GM19023 (cell line): ENCODE measurements around the gene CEP41.

ENCODE experiments used
- ATAC-seq: cut with Tn5 transposase; IDR thresholded peaks from one replicate; pipeline ENCODE4 v1.9.1; 2021; ENCODE audit warnings: mild to moderate bottlenecking, moderate library complexity; ENCODE audit not compliant: unreplicated experiment

CEP41 gene, protein sequence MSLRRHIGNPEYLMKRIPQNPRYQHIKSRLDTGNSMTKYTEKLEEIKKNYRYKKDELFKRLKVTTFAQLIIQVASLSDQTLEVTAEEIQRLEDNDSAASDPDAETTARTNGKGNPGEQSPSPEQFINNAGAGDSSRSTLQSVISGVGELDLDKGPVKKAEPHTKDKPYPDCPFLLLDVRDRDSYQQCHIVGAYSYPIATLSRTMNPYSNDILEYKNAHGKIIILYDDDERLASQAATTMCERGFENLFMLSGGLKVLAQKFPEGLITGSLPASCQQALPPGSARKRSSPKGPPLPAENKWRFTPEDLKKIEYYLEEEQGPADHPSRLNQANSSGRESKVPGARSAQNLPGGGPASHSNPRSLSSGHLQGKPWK

DNA sequence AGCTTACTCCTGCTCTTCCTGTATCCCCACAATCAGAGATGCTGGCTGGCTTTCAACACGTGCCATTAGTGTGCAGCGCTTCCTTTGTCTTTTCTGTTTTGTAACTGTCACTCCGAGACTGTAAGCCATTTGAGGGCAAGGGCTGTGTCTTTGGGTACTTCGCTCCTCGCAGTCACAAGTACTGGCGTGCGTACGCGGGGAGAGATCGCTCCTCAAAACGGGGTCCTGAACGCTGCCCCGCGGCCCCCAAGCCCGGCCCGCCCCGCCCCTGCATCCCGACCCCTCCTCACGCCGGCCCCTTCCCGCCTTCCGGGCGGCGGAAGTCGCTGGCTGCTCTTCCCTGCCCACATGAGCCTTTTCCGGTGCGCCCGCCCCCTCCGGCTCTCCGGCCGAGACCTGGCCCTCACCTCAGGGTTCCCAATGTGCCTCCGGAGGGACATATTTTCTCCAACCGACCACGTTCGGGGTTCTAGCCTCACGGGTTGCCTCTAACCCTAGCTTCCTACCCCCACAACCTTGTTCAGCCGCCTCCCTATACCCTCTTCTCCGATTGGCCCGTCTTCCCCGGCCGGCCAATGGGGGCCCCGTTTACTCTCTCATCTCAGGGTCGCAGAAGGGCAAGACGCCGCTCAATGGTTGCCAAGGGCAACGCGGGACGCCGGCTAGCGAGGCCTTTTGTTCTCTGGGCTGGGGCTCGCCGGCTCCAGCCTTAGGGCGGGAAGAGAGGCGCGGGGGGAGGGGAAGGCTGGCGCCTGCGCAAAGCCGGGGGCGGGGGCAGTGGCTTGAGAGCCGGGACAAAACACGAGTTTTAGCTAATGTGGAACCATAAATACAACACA lies at the start of gene CEP41:
Gene CEP41, minus strand, starts transcription at position 490 of the 839 bp plus-strand sequence. Its CDS starts 50 bp downstream, at position 440.
- ATAC-seq = peak; percentile 99

DNA sequence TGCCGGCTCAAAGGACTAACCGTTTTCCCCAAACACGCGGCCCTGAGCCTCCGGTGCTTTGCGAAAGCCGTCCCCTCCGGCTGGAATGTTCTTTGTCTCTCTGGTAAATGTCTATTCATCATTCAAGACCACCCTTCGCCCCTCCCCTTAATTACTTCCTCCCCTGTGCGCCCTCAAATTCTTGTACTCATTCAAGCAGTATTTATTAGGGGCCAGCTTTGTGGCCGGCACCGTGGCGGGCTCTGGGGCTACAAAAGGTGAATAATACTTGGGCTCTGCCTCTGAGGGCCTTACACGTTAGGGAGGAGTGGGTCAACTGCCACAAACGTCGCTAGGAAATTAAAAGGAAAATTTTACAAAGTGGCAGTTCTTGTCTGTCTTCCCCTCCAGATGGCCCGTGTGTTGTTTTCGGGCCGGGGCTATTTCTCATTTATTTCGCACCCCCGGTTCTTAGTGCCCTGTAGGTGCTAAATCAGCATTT lies 49.5 kb upstream of the CEP41 start:
- no peak for ATAC-seq

DNA sequence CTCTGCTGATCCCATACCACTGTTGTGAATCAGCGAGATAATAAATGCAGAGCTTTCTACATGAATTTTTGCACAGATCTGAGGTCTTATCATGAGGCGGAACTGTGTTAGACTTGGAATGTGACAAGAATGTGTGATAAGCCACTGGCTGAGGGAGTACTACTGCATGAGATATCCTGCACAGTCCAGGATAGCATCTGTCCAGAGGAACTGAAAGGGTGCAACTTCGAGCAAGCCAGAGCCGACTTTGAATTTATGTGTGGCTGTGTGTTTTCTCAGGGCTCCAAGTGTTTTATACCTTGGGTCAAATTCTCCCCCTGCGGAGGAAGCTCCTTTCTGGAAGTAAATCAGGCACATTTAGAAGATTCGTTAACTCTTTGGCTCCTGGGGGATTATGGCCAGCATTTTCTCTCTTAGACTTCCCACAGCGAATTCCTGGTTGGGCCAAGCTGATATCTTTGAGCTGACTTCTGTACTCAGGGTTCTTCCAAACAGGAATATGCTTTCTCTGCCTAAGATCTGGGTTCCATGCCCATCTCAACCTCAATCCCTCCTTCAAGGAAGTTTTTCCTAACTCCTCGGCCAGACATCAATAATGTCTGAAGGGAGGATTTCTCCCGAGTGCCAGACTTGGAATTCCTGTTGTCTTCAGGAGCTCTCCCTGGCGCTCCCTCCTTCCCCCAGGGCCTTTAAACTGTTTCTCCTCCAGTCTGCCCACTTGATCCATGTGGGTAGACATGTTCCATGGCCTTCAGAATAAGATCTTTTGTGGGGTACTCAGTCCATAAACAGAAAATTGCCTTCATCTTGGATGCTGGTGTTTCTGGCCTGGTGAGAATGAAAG lies 48.5 kb upstream of the CEP41 start:
- ATAC-seq = no peak

DNA sequence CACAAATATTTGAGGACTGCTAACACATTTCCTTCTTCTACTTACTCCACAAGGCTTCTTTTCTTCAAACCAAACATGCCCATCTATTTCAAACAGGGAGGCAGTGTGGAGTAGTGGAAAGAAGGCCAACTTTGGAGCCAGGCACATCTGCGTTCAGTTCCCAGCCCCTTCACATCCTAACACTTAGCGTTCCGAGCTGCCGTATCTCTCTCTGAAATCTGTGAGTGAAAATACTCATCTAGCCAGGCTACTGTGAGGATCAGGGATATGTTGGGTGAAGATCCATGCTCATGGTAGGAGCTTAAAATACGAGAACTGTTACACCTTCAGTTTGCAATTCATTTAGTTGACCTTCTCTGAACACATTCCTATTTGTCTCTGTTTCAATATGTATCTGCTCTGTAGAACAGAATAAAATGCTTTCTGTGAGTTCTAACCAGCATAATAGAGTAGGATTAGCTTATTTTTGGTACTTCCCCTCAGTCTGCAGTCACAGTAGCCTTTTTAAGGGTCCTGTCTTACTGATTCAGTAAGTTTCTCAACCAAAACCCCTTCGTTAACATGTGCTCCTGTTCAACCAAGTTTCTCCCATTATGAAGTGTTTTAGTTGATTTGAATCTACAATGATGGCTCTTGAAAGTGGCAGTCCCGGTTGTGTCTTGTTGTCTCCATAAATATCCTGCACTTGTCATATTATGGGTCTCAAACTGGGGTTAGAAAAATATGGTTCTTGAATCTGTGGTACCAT lies 47.8 kb upstream of the CEP41 start:
- no peak for ATAC-seq

DNA sequence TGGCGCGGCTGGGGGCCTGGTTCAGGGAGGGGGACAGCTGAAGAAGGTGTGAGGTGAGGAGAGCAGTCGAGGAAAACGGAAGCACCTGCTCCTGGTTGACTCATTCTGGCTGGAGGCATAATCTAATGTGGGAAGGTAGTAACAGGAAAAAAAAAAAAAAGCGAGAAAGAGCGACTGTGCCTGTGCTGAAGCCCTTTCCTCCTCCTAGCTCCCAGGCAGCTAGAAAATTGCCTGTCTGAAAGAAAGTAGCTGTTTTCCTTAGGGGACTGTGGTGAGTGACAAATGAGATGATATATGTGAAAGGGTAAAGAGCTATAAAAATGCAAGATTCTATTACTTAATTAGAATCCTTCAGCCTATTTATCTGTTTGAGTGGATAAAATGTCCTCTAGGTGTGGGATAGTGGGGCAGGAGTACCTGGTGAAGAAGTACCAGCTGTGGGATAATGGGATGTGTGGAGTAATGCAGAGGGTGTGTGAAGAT lies 46.2 kb upstream of the CEP41 start:
- no peak for ATAC-seq

DNA sequence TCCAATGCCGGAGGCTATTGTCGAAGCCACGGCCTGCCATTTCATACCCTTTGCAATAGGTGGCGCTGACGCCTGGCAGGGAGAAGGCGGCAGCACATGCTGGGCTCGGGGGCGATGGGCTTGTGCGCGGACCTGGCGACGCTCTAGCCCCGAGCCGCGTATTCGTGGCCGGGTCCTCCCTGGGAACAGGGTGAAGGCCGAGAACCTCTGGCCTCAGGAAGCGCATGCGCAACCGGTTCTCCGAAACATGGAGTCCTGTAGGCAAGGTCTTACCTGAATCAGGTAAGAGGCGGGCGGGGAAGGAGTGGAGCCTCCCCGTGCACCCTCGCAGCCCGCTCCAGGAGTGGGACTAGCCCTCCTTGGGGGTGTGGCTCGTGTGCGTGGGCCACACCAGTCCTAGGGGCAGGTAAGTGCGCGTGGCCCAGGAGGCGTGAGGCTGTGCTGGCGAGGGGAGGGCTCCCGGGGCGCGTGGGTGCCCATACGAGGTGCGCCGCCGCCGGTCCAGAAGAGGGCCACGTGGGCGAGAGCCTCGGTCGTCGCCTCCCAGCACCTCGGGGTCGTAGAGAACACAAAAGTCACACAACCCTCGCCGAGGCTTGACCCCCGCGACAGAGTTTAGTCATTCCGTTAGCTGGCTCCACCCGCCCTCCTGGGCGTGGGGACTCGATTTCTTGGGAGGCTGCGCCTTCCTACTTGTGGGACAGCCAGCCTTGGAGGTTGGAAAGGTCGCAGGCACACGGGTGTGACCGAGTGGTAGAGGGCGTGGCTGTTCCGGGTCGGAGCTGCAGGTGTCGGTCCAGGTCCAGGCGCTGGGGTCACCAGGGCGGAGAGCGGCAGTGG lies 45.5 kb upstream of the CEP41 start:
- peak; percentile 54 for ATAC-seq

DNA sequence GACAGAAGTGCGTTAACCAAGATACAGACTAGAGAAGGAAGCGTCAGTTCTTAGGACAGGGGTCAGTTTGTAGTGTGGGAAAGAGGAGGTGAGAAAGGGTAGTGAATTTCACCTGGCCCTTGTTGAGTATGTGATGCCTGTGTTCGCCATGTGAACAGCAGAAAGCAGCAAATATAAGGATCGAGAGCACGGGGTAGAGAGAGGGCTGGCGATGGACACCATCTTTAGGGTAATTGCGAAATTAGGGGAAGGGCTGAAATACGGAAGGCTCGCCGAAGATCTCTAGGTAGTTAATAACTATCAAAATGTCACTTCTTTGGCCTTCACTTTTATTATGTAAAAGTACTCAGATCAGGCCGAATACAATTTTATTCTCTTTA lies 44.9 kb upstream of the CEP41 start:
- ATAC-seq = no peak

DNA sequence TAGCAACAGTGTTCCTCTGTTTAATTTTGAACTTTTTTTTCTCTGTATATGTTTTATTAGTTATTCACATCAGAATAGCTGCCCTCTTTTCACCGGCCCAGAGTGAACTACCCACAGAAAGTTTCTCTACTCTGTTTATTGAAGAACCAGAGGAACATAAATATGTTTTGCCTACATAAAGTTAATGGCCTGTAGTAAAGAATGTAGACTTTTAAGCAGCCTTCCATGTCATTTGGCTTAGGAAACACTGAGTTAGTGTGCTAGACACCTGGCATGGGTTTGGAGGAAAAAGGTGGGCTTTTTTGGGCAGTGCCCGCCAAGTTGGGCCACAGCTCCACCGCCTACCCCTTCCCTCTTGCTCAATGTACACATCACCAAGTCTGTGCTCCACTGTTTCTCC lies 42.2 kb upstream of the CEP41 start:
- ATAC-seq = no peak

DNA sequence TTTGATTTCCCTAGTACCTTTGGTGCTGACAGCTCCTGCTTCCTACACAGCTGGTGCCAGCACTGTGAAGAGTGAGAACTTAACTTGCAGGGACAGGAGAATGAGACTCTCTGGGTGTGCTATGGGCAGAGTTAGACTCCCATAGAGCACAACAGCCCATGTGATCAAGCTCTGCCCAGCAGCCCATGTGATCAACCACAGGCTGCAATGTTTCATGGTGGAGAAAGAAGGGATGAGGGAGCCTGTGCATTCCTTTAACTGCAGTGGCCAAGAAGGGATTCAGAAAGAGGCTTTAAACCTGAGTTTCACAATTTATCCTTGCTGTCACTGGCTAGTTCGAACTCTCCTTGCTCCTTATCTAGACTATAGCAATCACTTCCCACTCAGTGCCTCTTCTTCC lies 41.1 kb upstream of the CEP41 start:
- no peak for ATAC-seq

DNA sequence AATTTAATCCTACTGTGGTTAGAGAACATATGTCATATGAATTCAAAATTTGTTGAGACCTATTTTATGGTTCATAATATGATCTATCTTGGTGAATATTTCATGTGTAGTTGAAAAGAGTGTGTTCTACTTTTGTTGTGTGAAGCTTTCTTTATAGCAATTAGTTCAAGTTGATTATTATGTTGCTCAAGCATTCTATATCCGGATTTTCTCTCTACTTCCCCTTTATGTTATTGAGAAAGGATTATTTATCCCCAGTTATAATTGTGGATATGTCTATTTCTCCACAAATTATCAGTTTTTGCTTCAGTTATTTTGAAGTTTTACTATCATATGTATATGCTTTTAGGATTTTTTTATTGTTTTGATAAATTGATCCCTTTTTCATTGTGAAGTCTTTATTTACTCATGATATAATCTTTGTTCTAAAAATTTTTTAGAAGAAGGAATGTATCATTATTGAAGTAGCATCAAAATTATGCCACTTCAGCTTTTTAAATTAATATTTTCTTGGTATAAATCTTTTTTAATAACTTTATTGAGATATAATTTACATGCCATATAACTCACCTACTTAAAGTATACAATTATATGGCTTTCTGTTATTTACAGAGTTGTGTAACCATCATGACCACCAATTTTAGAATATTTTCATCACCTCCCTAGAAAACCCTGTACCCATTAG lies 39.0 kb upstream of the CEP41 start:
- ATAC-seq = no peak

DNA sequence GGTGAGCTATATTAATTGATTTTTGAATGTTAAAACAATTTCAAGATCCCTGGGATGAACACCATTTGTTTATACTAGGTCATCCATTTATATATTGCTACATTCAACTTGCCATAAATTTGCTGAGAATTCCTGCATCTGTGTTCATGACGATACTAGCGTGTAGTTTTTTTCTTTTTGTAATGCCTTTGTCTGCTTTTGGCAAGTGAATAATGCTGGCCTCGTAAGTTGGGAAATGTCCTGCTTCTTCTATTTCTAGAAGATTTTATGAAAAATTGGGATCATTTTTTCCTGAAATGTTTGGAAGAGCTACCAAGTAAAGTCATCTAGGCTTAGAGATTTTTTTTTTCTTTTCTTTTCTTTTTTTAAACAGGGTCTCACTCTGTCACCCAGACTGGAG lies 38.2 kb upstream of the CEP41 start:
- ATAC-seq = no peak

DNA sequence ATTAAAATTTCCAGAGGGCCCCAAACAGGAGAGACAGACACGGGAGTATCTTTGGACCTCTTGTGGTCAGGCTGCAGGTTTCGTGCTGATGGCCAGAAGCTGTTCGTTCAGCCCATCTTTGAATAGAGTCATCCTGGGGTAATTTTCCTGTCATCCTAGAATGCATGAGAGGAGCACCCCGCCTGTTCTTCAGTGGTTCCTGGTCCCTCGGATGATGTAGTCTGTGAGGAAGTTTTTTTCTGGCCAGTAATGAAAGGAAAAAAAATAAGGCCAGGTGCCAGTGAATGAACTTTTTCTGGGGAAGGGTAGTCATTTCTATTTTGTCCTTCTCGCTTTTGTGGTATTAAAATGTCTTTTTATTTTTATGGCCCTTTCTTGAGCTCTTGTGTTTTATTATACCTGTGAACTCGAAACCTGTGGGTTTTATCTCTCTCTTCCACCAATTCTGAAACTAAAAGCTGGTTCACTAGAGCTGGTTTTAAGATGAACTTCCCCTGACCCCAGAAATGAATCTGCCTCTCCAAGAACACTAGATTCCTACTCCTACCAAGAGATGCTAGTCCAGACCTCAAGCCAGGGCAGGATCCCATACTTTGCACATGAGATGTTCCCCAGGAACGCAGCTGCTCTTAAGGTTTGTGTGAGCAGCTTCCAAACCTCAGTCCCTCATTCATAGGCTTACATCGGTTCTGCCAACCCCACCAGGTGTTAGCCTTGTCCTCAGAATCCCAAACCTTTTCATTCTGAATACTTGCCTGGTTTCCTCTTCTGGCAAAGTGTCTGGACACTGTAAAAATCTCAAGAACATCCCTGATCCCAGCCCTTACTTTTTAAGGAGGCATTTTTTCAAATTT lies 35.7 kb upstream of the CEP41 start:
- ATAC-seq = peak; percentile 85

DNA sequence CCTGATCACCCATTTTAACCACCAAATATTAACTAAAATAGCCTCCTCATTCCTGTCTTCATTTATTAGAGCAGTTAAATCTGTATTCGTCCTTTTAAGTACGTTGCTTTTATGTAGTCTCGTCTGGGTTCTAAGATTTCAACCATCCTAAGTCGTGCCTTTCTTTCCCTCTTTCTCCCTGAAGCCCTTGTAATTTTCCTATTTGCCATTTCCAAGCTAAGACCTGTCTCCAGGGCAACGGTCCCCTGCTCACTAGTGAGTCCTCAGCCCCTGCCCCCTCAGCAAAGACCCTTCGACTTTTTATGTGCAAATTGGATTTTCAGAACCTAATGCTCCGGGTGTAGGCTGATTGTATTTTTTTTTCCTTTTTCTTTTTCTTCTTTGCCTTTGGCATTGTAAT lies 35.0 kb upstream of the CEP41 start:
- no peak for ATAC-seq

DNA sequence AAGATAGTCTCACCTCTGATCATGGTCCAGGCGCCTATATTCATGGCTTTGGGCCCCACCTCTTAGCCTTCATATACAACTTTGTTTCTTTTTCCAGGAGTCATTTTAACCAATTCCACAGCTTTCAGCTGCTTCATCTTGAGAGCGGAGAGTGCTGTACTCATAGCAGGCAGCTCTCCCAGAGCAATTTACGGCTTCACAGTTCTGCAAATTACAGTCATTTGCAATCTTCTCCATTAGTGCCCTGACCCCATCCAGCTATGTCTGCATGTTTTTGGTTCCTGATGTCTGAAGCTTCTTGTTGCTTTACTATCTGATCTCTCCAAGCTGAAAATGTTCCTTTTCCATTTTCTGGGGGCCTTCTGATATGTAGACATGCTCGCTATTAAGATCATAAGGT lies 33.1 kb upstream of the CEP41 start:
- ATAC-seq = no peak

DNA sequence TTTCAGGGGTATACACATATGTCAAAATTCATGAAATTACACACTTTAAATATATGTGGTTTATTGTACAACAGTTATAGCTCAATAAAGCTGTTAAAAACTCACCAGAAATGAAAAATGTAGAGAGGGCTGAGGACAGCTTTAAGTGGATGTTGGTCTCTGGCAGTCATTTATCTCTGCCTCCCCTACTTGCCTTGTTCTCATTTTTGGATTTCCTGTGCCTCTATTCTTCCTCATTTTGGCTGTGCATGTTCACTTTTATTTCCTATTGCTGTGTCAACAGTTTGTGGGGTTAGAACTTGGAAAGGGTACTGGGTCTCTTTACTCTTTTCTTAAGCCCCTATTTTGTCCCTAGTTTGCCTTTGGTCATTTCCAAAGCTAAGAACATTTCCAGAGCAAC lies 32.5 kb upstream of the CEP41 start:
- ATAC-seq = no peak

DNA sequence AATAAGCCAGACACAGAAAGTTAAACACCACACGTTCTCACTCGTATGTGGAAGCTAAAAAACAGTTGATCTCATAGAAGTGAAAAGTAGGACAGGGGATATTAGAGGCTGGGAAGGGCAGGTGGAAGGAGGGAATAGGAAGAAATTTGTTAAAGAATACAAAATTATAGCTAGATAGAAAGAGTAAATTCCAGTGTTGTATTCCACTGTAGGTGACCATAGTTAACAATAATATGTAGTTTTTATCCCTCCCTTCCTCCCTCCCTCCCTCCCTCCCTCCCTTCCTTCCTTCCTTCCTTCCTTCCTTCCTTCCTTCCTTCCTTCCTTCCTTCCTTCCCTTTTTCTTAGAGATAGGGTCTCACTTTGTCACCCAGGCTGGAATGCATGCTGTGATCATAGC lies 31.2 kb upstream of the CEP41 start:
- ATAC-seq = no peak

DNA sequence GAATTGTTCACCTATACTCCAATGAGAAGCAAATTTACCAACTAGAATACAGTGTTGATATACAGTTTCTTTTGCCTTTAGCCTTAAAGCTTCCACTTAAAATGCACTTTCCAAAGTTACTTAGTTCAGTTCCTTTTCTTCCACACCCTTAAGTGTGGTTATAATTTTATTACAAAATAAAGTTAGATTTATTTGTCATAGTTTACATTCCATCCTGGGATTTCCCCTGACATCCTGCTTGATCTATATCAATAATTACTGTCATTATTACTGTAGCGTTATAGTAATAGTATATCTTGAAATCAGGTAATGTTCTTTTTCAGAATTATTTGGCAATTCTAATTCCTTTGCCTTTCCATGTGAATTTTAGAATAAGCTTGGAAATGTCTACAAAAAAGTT lies 27.8 kb upstream of the CEP41 start:
- ATAC-seq = no peak
